Stimulated activated naive B cell treated with anti-CD40 and anti-IgM and Interleukin-4, amounts not matched to agents 10 μg/mL and 1 μg/mL and 100 μg/mL, for 72 hours (primary cell): ENCODE data around the gene LRRC1.

Experiments
- ATAC-seq, 2 donors: fragments of 150-1000 bp; cut with Tn5 transposase; replicated peaks; 2 replicates each; pipeline ENCODE4 v1.10.0; 2021; ENCODE audit warnings: moderate library complexity in 1 of 2
- DNase-seq: peaks from one replicate; pipeline ENCODE4 v3.0.0; 2021
- H3K27ac Mint-ChIP-seq: one replicate; pipeline ENCODE4 v1.8.0; 2022; ENCODE audit warnings: mild to moderate bottlenecking, mixed read lengths
- H3K27me3 Mint-ChIP-seq, 2 donors: one replicate each; pipeline ENCODE4 v1.8.0; 2022; ENCODE audit warnings: mixed read lengths in 2 of 2
- H3K36me3 Mint-ChIP-seq, 2 donors: one replicate each; pipeline ENCODE4 v1.8.0; 2022; ENCODE audit warnings: mixed read lengths in 2 of 2, mild to moderate bottlenecking in 1 of 2
- H3K4me1 Mint-ChIP-seq, 2 donors: one replicate each; pipeline ENCODE4 v1.8.0; 2022; ENCODE audit warnings: mixed read lengths in 2 of 2, mild to moderate bottlenecking in 1 of 2
- H3K4me3 Mint-ChIP-seq, 2 donors: one replicate each; pipeline ENCODE4 v1.8.0; 2022; ENCODE audit warnings: mild to moderate bottlenecking in 2 of 2, mixed read lengths in 2 of 2, moderate library complexity in 1 of 2
- H3K9me3 Mint-ChIP-seq, 2 donors: one replicate each; pipeline ENCODE4 v1.8.0; 2022; ENCODE audit warnings: mixed read lengths in 2 of 2, mild to moderate bottlenecking in 1 of 2

Gene LRRC1

DNA sequence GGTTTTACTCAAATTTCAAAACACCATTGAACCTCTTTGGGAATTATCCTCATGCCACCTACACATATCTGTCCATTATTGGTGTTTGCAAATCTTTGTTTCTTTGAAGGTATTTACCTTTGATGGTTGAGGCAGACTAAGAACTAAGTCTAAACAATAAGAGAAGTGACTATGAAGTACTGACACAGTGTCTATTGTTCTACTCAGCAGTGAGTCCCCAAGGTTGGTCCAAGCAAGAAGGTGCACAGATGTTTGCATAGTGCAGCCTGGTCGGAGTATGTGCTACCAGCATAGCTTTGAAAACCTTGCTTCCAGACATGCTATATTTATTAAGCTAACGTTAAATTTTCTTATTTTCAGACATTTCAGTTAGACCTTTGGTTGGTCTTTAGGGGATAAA, 19.5 kb downstream of the LRRC1 start:
- DNase-seq = no peak
- Mint-ChIP-seq H3K27me3 (no peaks in the 10 kb centered on the region), H3K27ac (no peak overlapping the region), H3K4me3 (no peak overlapping the region), H3K36me3 (peaks cover 0 to 5% of the 10 kb centered on the region in 2 donors), H3K9me3 (peaks cover 2 to 4% of the 10 kb centered on the region in 2 donors), H3K4me1 (peaks cover 21 to 45% of the 10 kb centered on the region in 2 donors)
- ATAC-seq = no peak

DNA sequence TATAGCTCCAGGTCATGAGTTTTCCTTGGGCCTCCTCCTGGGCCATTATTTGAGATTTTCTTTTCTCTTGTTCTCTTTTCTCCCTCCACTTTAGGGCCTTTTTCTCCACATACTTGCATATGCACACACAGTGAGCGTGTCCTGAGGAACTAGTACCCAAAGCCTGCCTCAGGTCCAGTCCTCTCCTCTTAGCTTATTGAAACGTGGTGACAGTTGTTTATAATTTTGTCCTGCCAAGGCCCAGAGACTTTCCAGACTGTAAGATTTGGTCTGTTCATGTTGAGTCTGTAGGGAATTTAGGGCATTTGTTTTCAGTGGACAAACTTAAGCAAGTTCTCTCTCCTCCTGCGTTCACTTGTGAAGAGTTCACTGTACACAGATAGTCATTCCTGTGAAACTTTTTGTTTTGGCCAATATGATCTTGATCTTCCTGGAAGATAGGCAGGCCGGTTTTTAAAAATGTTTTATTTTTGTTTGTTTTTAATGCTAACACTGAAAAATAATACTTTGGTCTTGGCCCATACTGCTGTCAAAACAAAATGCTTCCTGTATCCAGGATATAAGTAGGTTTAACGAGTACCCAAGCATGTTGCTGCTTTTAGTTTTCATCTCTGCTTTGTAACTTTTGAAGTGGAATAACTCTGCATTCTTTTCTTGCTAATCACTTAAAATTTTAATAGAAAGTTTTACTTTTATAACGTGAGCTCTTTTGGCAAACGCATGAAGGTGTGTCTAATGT, 20.7 kb downstream of the LRRC1 start:
- Mint-ChIP-seq H3K27ac (no peak overlapping the region), H3K27me3 (no peaks in the 10 kb centered on the region), H3K36me3 (peaks cover 0 to 5% of the 10 kb centered on the region in 2 donors), H3K9me3 (peaks cover 2 to 4% of the 10 kb centered on the region in 2 donors), H3K4me1 (peaks cover 24 to 45% of the 10 kb centered on the region in 2 donors), H3K4me3 (no peak overlapping the region)
- no peak for DNase-seq
- ATAC-seq = no peak

DNA sequence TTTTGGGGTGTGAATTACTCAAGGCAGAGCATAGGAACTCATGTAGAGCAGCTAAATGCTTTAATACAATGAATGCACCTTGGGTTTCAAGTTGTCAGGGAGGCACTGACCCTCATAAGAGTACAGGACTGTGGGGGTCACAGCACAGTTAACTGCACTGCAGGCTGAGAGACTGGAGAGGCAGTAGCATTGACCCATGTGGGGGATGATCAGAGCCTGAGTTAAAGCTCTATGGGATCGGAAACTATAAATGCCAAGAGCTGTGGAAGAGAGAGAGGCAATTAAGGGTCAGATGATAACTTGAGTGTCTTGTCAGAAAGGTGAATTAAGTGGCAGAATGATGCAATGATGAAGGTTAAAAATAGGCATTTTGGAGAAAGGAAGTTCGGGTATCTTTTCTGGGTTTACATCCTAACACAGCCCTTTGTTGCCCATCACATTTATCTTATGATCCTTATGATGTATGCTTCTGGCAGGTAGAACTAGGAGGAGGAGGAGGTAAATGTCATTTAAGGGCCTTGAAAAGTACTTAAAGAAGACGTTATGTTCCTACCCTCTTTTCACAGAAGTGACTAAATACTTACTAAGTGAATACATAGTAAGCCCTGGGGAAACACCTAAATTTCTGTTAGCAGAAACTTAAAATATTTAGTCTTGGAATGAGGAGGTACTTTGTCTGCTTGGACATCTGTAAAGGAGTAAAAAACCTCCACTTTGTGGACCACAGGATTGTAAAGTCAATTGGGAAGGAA, 24.2 kb downstream of the LRRC1 start:
- no peak overlapping the region for H3K4me3 Mint-ChIP-seq
- DNase-seq (no peak), ATAC-seq (peak; percentile 34 to 54)
- no peaks in the 10 kb centered on the region for H3K27me3 Mint-ChIP-seq
- no peak overlapping the region for H3K27ac Mint-ChIP-seq
- no peaks in the 10 kb centered on the region for H3K36me3 Mint-ChIP-seq
- no peaks in the 10 kb centered on the region for H3K9me3 Mint-ChIP-seq
- H3K4me1 Mint-ChIP-seq = peaks cover 15 to 24% of the 10 kb centered on the region in 2 donors

GRCh38 chr6:53822401-53823125, 27.8 kb downstream of the LRRC1 start:
- H3K4me3 Mint-ChIP-seq = no peak overlapping the region
- no peaks in the 10 kb centered on the region for H3K27me3 Mint-ChIP-seq
- H3K9me3 Mint-ChIP-seq = peaks cover 0 to 1% of the 10 kb centered on the region in 2 donors
- no peaks in the 10 kb centered on the region for H3K36me3 Mint-ChIP-seq
- DNase-seq (no peak), ATAC-seq (no peak)
- peaks cover 39 to 50% of the 10 kb centered on the region in 2 donors for H3K4me1 Mint-ChIP-seq
- H3K27ac Mint-ChIP-seq = no peak overlapping the region

DNA sequence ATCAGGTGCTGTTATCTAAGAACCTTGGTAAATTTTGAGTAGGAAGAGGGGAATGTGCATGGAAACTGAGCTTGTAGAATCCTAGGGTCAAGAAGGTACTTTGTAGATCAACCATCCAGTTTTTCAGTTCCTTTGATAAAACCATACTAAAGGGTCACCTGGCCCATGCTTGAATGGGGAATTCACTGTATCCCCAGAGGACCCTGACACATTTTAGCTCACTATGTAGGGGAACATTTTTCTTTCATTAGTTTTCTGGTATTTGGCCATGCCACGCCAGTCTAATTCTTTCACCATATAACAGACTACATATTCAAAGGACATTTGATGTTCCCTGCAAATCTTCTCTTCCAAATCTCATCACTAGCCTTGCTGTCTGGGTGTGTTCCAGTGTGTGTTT, 29.9 kb downstream of the LRRC1 start:
- H3K4me1 Mint-ChIP-seq = peaks cover 33 to 51% of the 10 kb centered on the region in 2 donors
- H3K4me3 Mint-ChIP-seq = peak overlapping the region in 1 of 2 donors; percentile 10
- peaks cover 0 to 1% of the 10 kb centered on the region in 2 donors for H3K9me3 Mint-ChIP-seq
- no peaks in the 10 kb centered on the region for H3K36me3 Mint-ChIP-seq
- peak; percentile 78 to 82 for ATAC-seq
- H3K27ac Mint-ChIP-seq = no peak overlapping the region
- H3K27me3 Mint-ChIP-seq = no peaks in the 10 kb centered on the region
- no peak for DNase-seq

DNA sequence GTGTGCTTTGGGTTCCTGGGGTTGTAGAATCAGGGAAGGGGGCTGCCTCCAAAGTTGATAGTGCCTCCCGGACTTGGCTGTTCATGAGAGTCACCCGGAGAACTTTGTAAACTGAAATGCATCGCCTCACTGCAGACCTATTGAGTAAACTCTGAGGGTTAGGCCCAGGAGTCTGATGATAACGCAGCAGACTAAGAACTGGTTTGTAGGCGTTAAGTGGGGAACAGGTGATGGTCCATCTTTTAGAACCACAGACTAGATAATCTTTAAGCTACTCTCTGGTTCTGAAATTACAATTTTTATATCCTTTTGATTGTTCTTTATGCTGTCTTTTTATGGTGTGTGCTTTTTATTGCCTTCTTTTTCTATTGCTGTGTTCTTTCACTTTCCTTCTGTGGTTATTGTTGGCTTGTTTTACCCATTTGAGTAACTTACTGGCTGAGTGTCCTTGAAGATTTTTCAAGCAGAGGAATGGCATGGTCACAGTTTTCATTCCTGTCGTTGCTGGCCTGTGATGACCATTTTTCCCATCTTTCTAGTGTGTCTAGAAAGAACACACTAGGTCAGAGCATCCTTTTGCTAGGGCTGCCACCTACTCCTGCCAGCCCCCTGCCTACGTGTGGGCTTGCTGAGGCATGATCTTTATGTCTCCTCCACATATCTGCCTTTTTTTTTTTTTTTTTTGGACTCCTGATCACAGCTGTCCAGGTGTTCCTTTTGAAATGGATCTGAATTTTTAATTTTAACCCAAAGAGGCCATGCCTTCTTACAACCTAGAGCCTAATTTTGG, 30.9 kb downstream of the LRRC1 start:
- peaks cover 32 to 51% of the 10 kb centered on the region in 2 donors for H3K4me1 Mint-ChIP-seq
- no peak overlapping the region for H3K27ac Mint-ChIP-seq
- no peak overlapping the region for H3K4me3 Mint-ChIP-seq
- no peaks in the 10 kb centered on the region for H3K36me3 Mint-ChIP-seq
- no peak for DNase-seq
- H3K27me3 Mint-ChIP-seq = no peaks in the 10 kb centered on the region
- ATAC-seq = no peak
- peaks cover 0 to 1% of the 10 kb centered on the region in 2 donors for H3K9me3 Mint-ChIP-seq

DNA sequence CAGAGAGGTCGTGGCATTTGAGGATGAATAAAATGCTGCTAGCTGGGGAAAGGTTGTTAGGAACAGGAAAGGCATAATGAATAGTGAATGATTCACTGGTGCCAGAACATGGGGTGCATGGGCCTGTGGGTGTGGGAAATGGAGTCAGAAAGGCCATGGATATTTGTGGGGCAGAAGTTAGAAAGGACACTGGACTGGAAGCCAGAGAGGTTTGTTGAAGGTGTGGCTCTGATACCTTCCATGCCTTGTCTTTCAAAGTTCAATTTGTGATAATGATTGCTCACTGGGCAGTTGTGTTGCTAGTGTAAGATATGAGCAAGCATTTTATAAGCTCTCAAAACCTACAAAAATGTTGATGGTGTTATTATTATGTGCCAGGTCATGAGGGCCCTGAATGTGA, 32.7 kb downstream of the LRRC1 start:
- Mint-ChIP-seq H3K9me3 (peaks cover 0 to 1% of the 10 kb centered on the region in 2 donors), H3K4me3 (no peak overlapping the region), H3K27me3 (no peaks in the 10 kb centered on the region), H3K36me3 (no peaks in the 10 kb centered on the region), H3K27ac (no peak overlapping the region), H3K4me1 (peaks cover 30 to 51% of the 10 kb centered on the region in 2 donors)
- ATAC-seq (no peak), DNase-seq (no peak)

DNA sequence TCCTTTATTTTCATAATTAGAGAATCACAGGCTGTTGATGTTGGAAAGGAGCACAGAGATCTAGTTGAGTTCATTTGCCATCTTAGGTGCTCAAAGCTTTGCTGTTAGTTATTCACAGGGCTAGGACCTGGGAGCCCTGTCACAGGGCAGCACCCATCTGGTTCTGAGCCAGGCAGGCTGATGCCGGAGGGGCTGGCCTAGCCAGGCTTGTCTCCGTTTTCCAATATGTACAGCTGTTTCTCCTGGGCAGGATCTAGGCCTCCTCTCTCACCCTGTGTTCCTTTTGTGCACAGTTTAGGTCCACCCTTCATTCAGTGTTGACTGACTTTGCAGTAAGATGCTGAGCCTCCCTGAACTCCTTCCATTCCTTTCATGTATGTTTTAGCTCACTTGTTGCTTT, 33.4 kb downstream of the LRRC1 start:
- Mint-ChIP-seq H3K27me3 (no peaks in the 10 kb centered on the region), H3K36me3 (no peaks in the 10 kb centered on the region), H3K27ac (no peak overlapping the region), H3K4me1 (peaks cover 32 to 55% of the 10 kb centered on the region in 2 donors), H3K4me3 (no peak overlapping the region), H3K9me3 (peaks cover 0 to 1% of the 10 kb centered on the region in 2 donors)
- ATAC-seq (no peak), DNase-seq (no peak)

DNA sequence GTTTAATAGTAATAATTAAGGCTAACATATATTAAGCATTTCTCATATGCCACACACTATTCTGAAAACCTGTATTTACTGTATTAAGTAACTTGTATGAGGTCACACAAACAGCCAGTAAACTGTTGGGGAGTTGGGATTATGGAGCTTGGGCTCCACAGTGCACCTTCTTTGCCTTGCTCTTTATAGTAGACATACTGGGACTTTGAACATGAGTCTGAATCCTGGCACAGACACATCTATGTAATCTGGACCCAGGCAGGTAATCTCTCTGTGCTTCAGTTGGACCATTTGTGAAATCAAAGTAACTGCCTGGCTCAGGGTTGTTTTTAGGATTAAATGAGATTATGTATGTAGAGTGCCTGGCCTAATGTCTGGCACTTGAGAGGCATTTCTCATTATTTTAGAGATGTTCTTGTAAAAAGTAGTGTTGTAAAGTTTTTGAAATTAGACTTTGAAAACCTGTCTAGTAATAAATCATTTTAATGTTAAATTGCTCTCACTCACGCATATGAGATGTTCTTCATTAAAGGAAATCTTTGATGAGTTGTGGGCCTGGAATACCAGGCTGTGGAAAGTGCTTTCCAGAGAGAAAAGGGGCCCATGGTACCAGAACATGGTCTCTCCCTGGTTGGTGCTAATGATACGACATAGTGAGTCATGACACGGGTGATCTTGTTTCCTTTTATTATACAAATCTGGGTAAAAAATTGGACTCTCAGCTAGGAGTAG, 34.3 kb downstream of the LRRC1 start:
- Mint-ChIP-seq H3K36me3 (no peaks in the 10 kb centered on the region), H3K4me1 (peaks cover 30 to 51% of the 10 kb centered on the region in 2 donors), H3K4me3 (no peak overlapping the region), H3K27ac (no peak overlapping the region), H3K27me3 (no peaks in the 10 kb centered on the region), H3K9me3 (peaks cover 0 to 1% of the 10 kb centered on the region in 2 donors)
- ATAC-seq = no peak
- no peak for DNase-seq

DNA sequence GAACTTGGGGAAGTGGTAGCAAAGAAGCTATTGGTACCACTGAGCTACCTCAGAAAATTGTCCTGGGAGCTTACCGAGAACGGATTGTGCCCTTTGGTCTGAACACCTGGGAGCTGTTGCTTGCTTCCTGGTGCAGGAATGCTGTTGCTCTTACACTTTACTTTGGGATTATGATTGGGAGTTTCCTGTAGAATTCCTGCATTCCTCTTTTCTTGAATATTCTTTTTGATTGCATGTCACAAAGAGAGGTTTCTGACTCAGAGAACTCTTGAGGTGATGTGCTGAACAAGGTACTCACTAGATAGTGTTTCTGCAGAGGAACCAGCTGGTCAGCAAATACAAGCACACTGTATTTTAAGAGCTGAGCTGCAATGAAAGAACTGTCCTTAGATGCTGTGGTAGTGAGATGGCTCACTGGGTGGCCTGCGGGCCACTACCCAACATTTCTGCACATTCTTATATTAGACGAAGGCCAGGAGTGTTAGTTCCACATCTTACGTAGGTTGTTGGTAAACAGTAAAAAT, 35.0 kb downstream of the LRRC1 start:
- no peak overlapping the region for H3K27ac Mint-ChIP-seq
- peaks cover 0 to 1% of the 10 kb centered on the region in 2 donors for H3K9me3 Mint-ChIP-seq
- H3K36me3 Mint-ChIP-seq = no peaks in the 10 kb centered on the region
- H3K4me3 Mint-ChIP-seq = no peak overlapping the region
- peaks cover 25 to 46% of the 10 kb centered on the region in 2 donors for H3K4me1 Mint-ChIP-seq
- H3K27me3 Mint-ChIP-seq = no peaks in the 10 kb centered on the region
- no peak for ATAC-seq
- DNase-seq = no peak

DNA sequence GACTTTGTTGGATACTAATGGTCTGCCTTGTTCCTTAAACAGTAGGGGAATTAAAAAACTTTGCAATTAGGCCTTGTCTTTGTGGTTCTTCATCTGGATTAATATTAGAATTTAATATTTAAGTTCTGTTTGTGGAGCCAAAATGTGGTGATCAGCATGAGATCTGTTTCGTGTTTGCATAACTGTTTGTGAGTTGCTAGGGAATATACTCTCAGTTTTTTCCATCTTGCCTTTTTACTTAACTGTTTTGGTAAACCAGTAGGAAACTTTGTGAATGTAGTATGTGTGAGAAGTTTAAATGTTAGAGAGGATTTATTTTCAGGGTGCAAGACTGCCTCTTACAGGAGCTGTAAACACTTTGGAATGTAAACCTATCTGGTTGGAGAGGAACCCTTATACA, 35.6 kb downstream of the LRRC1 start:
- no peaks in the 10 kb centered on the region for H3K27me3 Mint-ChIP-seq
- peaks cover 19 to 40% of the 10 kb centered on the region in 2 donors for H3K4me1 Mint-ChIP-seq
- H3K9me3 Mint-ChIP-seq = peaks cover 0 to 1% of the 10 kb centered on the region in 2 donors
- no peak overlapping the region for H3K27ac Mint-ChIP-seq
- H3K36me3 Mint-ChIP-seq = no peaks in the 10 kb centered on the region
- DNase-seq (no peak), ATAC-seq (no peak)
- no peak overlapping the region for H3K4me3 Mint-ChIP-seq

GRCh38 chr6:53831081-53831869, 36.5 kb downstream of the LRRC1 start:
- ATAC-seq = no peak
- Mint-ChIP-seq H3K27me3 (no peaks in the 10 kb centered on the region), H3K36me3 (no peaks in the 10 kb centered on the region), H3K27ac (no peak overlapping the region), H3K4me3 (no peak overlapping the region), H3K4me1 (peaks cover 15 to 32% of the 10 kb centered on the region in 2 donors), H3K9me3 (no peaks in the 10 kb centered on the region)
- no peak for DNase-seq
